GM12873 (cell line): ENCODE data around the gene LILRA6.

ENCODE experiments used
- CTCF ChIP-seq: IDR thresholded peaks from 2 replicates; pipeline ENCODE4 v1.5.1; 2012; ENCODE audit warnings: low read depth, mild to moderate bottlenecking, moderate library complexity, low read length, control low read depth; ENCODE audit not compliant: insufficient read depth; ENCODE audit errors: missing control alignments

LILRA6 gene

GRCh38 chr19:54208784-54209057 is 33.9 kb downstream of the LILRA6 start:
- no peak for TF ChIP-seq CTCF

GRCh38 chr19:54207983-54208783 is 34.4 kb downstream of the LILRA6 start:
- no peak for TF ChIP-seq CTCF

GRCh38 chr19:54207676-54207982 is 35.0 kb downstream of the LILRA6 start:
- no peak for TF ChIP-seq CTCF

GRCh38 chr19:54206831-54207177 is 35.8 kb downstream of the LILRA6 start:
- TF ChIP-seq CTCF: no peak

GRCh38 chr19:54206030-54206830 is 36.4 kb downstream of the LILRA6 start:
- TF ChIP-seq CTCF: no peak

GRCh38 chr19:54204767-54205468 is 37.7 kb downstream of the LILRA6 start:
- no peak for TF ChIP-seq CTCF

- TF ChIP-seq CTCF: no peak
These were observed 39.4 kb downstream of the LILRA6 start for GRCh38 chr19:54203151-54203611.
